GM12878 (cell line): ENCODE results near the gene UBASH3B. TPM values are rescaled to one million over a fixed set of nuclear protein-coding genes. Genes with fewer than 3 reads are reported as not detected.

Experiments used
- ATAC-seq: fragments of 200-7000 bp; cut with Tn5 transposase; 3 replicates; pipeline ENCODE4 v1.9.1; 2020; ENCODE audit warnings: mild to moderate bottlenecking, moderate library complexity
- BruUV-seq: library from RNA; stranded (reverse); fragments of 400-500 nt; replicated peaks from 2 replicates; lab custom pipeline; 2021; lab: Mats Ljungman, UMichigan
- CTCF ChIA-PET: fragments of 300-600 bp; sonication (Branson Sonifier 250); formaldehyde crosslinking; extraction: SDS; loops from one replicate; lab custom pipeline; 2021; ENCODE audit warnings: inconsistent platforms; lab: Yijun Ruan, JAX
- POLR2A ChIA-PET: fragments of 350-600 bp; formaldehyde crosslinking; extraction: SDS; loops from one replicate; lab custom pipeline; 2021; ENCODE audit warnings: inconsistent platforms; lab: Charles Lee
- RAD21 ChIA-PET: fragments of 300-600 bp; sonication (Branson Sonifier 250); formaldehyde crosslinking; loops from one replicate; lab custom pipeline; 2023; ENCODE audit warnings: antibody characterized with exemption; ENCODE audit not compliant: unreplicated experiment; lab: Charles Lee
- SMC1A ChIA-PET: fragments of 300-600 bp; sonication (Branson Sonifier 250); formaldehyde crosslinking; loops from one replicate; lab custom pipeline; 2023; ENCODE audit not compliant: unreplicated experiment, uncharacterized antibody; lab: Charles Lee
- DNase-seq: peaks from one replicate; pipeline ENCODE4 v3.0.0-alpha.2; 2011; ENCODE audit warnings: low read depth, low spot score
- FAIRE-seq: peaks from 3 replicates; lab custom pipeline; 2011; peaks lifted over from hg19 to GRCh38; lab: Jason Lieb, UNC
- H2AFZ ChIP-seq: 2 replicates; pipeline ENCODE4 v1.6.0; 2011; ENCODE audit warnings: low read depth, low read length, control low read depth; ENCODE audit not compliant: control insufficient read depth
- H3K27ac ChIP-seq: 2 replicates; pipeline ENCODE4 v1.5.1; 2011; ENCODE audit warnings: control low read depth; ENCODE audit not compliant: control insufficient read depth, insufficient read depth
- H3K27me3 ChIP-seq, 2 experiments: replicated peaks in 1 of 2; 2 replicates each; pipeline versions ENCODE4 v1.6.0 to v1.6.1; 2011; ENCODE audit warnings: low read length in 1 of 2; ENCODE audit not compliant: control insufficient read depth in 2 of 2, insufficient read depth in 2 of 2
- H3K36me3 ChIP-seq, 2 experiments: 2 replicates each; pipeline ENCODE4 v1.5.1; 2011; ENCODE audit warnings: low read length in 1 of 2; ENCODE audit not compliant: control insufficient read depth in 2 of 2, insufficient read depth in 2 of 2
- H3K4me1 ChIP-seq: 2 replicates; pipeline ENCODE4 v1.6.1; 2011; ENCODE audit warnings: mild to moderate bottlenecking, low read length, moderate library complexity, mixed read lengths; ENCODE audit not compliant: control insufficient read depth, insufficient read depth
- H3K4me2 ChIP-seq: 2 replicates; pipeline ENCODE4 v1.6.0; 2011; ENCODE audit warnings: control low read depth; ENCODE audit not compliant: control insufficient read depth, insufficient read depth
- H3K4me3 ChIP-seq: fragments of 200-600 bp; sonication (generic); 2 replicates; pipeline ENCODE4 v1.5.1; 2016
- H3K79me2 ChIP-seq: 2 replicates; pipeline ENCODE4 v1.6.0; 2011; ENCODE audit warnings: low read length; ENCODE audit not compliant: control insufficient read depth, insufficient read depth
- H3K9ac ChIP-seq: 2 replicates; pipeline ENCODE4 v1.8.0; 2011; ENCODE audit warnings: low read length, control low read depth, mixed read lengths; ENCODE audit not compliant: control insufficient read depth, insufficient read depth
- H3K9me3 ChIP-seq: replicated peaks from 3 replicates; pipeline ENCODE4 v1.5.1; 2011; ENCODE audit warnings: mild to moderate bottlenecking, low read length; ENCODE audit not compliant: control insufficient read depth, insufficient read depth
- H4K20me1 ChIP-seq: 2 replicates; pipeline ENCODE4 v1.6.0; 2011; ENCODE audit not compliant: control insufficient read depth, insufficient read depth
- BCL3 ChIP-seq: IDR thresholded peaks from 2 replicates; pipeline ENCODE4 v1.6.1; 2011; ENCODE audit warnings: borderline replicate concordance, low read depth, mild to moderate bottlenecking, moderate library complexity, low read length; ENCODE audit not compliant: insufficient read depth, poor library complexity, severe bottlenecking
- E2F8 ChIP-seq: fragments of 450-650 bp; IDR thresholded peaks from 2 replicates; pipeline ENCODE4 v1.6.1; 2018; ENCODE audit warnings: mild to moderate bottlenecking, low read depth, moderate library complexity; ENCODE audit not compliant: partially characterized antibody
- ELK1 ChIP-seq: IDR thresholded peaks from 2 replicates; pipeline ENCODE4 v1.6.1; 2012; ENCODE audit warnings: low read depth, low read length, improper control_type of control experiment
- IRF4 ChIP-seq: IDR thresholded peaks from 2 replicates; pipeline ENCODE4 v1.6.1; 2011; ENCODE audit warnings: low read depth, low read length
- LARP7 ChIP-seq: fragments of 450-650 bp; IDR thresholded peaks from 2 replicates; pipeline ENCODE4 v1.6.1; 2017; ENCODE audit warnings: mild to moderate bottlenecking
- WGBS: methylation state at CpG from one replicate; pipeline ENCODE4 v1.1.6; 2016; ENCODE audit warnings: low lambda C conversion rate; ENCODE audit not compliant: insufficient replicate concordance, insufficient coverage; ENCODE audit errors: missing lambda C conversion rate; 5-methylcytosine and 5-hydroxymethylcytosine counted together
- in situ Hi-C: fragments of 300-500 bp; cut with MboI; formaldehyde crosslinking; loops from 9 replicates; pipeline ENCODE4 v1.14.3; 2018; ENCODE audit warnings: mixed read lengths
- intact Hi-C: fragments of 100-400 bp; cut with micrococcal nuclease; formaldehyde crosslinking; loops from one replicate; pipeline ENCODE4 v1.14.2; 2022; ENCODE audit not compliant: unreplicated experiment
- polyA plus RNA-seq, 11 experiments: library from polyadenylated mRNA; depleted of rRNA in 4 of 11; unstranded in 6 of 11; stranded (reverse) in 5 of 11; fragments of >200 nt; fragmentation: Nextera tagmentation in 4 of 11; fragmentation: Illumina TruSeq in 1 of 11; extraction: Ambion mirVana in 4 of 11; extraction: Trizol in 1 of 11; gene quantifications; 1 replicate in 1 of 11; 2 replicates in 10 of 11; pipeline versions ENCODE4 v1.2.1 to v1.2.3, GENCODE V29; 2011 to 2016; ENCODE audit warnings: inconsistent platforms in 2 of 11, missing spikeins in 2 of 11, low read depth in 1 of 11
- total RNA-seq, 4 experiments: library from RNA; depleted of rRNA in 3 of 4; stranded (reverse); fragments of >200 nt in 3 of 4; fragmentation: Illumina TruSeq in 1 of 4; extraction: Trizol in 1 of 4; gene quantifications; 2 replicates each; pipeline versions ENCODE4 v1.2.1 to v1.2.3, GENCODE V29; 2013 to 2021

The UBASH3B gene
- total and polyA plus RNA-seq, 10 of the 15 experiments (the other 5 are each of a cell fraction or from before 2014, with no cell fraction given), result 0.18 to 3.3 (median 0.57) TPM

GRCh38 chr11:122820158-122820557 lies 164.6 kb downstream of the UBASH3B start:
- ChIA-PET SMC1A (interaction anchor here (0.5 to 13.9 kb wide), 9 partner anchors 12 to 240 kb away, joined by 3 to 485 read pairs (median 3); no protein-coding TSS in a partner anchor), RAD21 (interaction anchor here (1.2 to 12.4 kb wide), 2 partner anchors 25 to 32 kb away, joined by 3 to 293 read pairs; no protein-coding TSS in a partner anchor), POLR2A (no interaction called here), CTCF (interaction anchor here (0.5 to 14.0 kb wide), 5 partner anchors 12 to 51 kb away, joined by 3 to 484 read pairs (median 17); no protein-coding TSS in a partner anchor)
- H3K27ac ChIP-seq, result no peak overlapping the region
- no peaks in the 10 kb centered on the region; the same call in 1 of the 2 replicates for H3K4me1 ChIP-seq
- H3K36me3 ChIP-seq, result no peaks in the 10 kb centered on the region
- no peak for FAIRE-seq
- WGBS, result 20% methylated on average over 2 of the region's 2 CpGs
- no peaks in the 10 kb centered on the region for H3K27me3 ChIP-seq
- DNase-seq, result no peak
- in situ Hi-C loops, result no loop called here
- H3K9ac ChIP-seq, result no peak overlapping the region
- intact Hi-C loops, result no loop called here
- TF ChIP-seq LARP7 (no peak), BCL3 (no peak), E2F8 (no peak), ELK1 (no peak), IRF4 (no peak)
- BruUV-seq, result no TSS peak
- H3K79me2 ChIP-seq, result no peaks in the 10 kb centered on the region
- ATAC-seq, result no peak
- H3K9me3 ChIP-seq, result no peaks in the 10 kb centered on the region; the same call in 2 of the 3 replicates
- no peak overlapping the region for H3K4me2 ChIP-seq
- H2AFZ ChIP-seq, result no peak overlapping the region
- no peaks in the 10 kb centered on the region for H4K20me1 ChIP-seq
- H3K4me3 ChIP-seq, result no peak overlapping the region
